Urothelium cell line (cell line): ENCODE results near the gene MED25.
A peak's percentile ranks its signal among the peaks of the same experiment; 100 is the strongest.

Experiments used
- DNase-seq: peaks from one replicate; pipeline ENCODE4 v3.0.0; 2011; ENCODE audit warnings: low spot score, mixed read lengths
- FAIRE-seq: peaks from 2 replicates; lab custom pipeline; 2011; peaks lifted over from hg19 to GRCh38; lab: Jason Lieb, UNC

Gene MED25

DNA sequence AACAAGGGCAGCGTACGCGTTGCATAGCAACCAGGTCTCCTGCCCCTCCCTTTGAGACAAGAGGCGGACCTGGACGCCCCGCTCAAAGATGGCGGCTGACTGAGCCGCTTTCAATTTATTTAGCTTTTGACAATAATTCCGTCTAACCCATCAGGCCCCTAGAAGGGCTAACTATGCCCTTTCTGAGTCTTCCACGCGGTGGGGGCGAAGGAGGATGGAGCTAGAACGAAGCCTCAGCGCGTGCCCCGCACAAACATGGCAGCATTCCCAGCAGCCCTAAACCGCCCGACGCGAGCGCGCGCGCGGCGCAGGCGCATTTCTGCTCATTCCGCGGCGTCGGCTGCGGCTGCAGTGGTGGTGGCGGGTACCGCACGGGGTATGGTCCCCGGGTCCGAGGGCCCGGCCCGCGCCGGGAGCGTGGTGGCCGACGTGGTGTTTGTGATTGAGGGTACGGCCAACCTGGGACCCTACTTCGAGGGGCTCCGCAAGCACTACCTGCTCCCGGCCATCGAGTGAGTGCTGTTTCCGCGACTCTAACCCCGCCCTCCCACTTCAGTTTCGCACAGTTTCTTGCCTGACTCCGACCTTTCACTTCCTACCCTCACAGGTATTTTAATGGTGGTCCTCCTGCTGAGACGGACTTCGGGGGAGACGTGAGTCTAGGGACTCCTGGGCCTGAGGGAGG is at the start of gene MED25:
TSS of gene MED25 (plus strand) at position 326 of the 685 bp plus-strand sequence. CDS start at position 379, 53 bp downstream.
- DNase-seq (peak; percentile 93), FAIRE-seq (no peak)

DNA sequence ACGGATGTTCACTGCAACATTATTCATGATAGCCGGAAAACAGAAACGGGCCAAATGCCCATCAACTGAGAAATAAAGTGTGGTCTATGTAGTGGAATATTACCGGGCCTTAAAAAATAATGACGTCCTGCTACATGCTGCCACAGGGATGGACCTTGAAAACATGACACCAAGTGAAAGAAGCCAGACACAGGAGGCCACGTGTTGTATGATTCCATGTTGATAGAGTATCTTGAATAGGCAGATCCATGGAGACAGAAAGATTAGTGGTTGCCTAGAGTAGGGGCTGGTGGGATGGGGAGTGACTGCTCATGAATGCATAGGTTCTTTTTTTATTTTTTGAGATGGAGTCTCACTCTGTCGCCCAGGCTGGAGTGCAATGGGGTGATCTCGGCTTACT is 47.6 kb upstream of the MED25 start:
- DNase-seq (no peak), FAIRE-seq (no peak)

DNA sequence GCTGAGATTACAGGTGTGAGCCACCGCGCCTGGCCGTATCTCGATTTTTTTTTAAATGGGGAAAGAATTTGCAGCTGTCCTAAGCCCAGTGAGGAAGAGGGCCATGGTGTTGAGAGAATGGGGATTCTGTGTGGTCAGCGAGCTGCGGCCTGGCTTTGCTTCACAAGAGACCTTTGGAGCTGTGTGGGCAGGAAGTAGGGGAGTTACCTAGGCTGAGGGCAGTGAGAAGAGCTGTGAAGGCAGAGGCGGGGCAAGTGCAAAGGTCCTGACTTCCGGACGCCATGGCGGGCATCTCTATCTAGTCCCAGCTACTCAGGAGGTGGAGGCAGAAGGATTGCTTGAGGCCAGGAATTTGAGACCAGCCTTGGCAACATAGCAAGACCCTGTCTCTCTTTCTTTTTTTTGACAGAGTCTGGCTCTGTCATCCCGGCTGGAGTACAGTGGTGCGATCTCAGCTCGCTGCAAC is 46.4 kb upstream of the MED25 start:
- no peak for DNase-seq
- FAIRE-seq = no peak

DNA sequence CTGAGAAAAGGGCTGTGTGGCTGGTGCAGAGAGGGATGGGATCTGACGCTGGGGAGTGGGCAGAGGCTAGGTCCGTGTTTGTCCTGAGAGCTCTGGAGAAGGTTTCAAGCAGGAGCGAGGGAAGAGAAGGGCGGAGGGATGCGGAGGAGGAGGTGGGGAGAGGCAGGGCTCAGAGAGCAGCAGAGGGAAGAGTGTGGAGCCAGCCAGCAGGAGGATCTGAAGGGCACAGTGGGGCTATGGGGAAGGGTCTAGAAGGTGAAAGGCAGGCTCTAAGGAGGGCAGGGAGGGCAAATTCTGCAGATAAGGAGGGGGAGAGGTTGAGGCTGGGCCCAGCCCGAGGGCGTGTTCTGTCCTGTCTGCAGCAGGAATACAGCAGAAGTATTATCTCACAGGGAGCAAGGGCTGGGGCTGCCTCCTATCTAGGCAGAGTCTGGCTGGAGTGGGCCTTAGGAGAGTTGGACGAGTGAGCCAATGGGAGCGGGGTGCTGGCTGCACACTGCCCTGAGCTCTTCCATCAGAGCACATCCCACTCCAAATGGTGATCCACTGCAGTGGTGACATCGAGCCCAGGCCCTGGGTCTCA is 45.1 kb upstream of the MED25 start:
- no peak for DNase-seq
- no peak for FAIRE-seq

DNA sequence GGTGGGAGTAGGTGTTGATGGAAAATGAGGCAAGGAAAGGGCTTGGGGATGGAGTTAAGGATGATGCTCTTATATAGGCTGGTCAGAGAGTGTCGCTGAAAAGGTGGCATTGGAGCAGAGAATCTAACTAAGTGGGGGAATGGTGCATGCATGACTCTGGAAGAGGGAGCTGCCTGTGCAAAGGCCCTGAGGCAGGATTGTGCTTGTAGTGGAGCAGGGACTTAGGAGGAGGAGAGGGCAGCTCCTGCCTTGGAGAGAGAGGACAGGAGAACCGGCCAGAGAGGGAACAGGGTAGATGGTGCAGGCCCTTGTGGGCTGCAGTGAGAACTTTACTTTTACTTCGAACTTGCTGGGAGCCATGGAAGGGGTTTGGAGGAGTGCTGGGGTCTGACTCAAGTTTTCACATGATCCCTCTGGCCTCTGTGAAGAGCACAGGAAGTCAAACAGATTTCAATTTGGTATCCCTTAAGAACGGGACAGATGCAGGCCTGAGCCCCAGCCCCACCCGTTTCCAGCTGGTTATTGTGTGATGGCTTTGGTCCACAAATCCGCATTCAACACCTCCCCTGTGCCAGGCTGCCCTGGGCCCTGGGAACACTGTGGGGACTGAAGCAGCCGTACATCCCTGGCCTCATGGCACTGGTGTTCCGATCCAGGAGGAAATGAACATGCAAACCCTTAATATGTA is 44.3 kb upstream of the MED25 start:
- FAIRE-seq = no peak
- no peak for DNase-seq

DNA sequence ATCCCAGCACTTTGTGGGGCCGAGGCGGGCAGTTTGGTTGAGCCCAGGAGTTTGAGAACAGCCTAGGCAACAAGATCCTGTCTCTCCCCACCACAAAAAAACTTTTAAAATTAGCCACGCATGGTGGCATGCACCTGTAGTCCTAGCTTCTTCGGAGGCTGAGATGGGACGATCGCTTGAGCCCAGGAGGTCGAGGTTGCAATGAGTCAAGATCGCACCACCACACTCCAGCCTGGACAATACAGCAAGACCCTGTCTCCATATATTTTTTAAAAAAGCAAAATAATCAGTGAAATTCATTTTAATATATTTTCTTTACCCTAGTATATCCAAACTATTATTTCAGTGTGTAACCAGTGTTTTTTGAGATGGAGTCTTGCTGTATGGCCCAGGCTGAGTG is 43.1 kb upstream of the MED25 start:
- no peak for FAIRE-seq
- DNase-seq = no peak

DNA sequence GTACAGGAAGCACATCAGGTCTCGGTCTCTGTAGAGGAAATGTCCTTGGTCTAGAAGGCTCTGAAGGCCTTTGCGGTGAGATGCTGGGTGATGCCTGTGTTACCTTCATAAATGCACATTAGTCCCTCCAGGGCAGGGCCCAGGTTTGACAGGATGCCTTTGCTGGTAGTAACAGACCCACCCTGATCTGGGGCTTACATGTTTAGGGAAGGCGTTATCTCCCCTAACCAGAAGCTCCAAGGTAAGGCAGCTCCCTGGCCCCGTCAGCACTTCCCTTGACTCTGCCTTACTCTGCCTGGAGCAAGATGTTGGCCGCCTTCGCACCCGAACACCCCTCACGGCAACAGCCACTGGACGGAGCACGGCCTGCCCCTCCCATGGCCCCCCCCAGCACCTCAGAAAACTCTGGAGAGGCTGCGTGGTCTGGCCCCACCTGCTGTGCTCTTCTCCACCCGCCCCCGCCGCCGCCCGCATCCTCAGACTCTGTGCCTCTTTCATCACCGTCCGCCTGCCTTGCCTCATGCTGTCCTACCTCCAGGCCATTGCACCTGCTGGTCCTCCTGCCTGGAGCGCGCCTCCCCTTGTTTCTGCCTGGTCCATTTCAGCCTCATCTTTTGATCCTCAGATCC is 42.2 kb upstream of the MED25 start:
- FAIRE-seq = no peak

DNA sequence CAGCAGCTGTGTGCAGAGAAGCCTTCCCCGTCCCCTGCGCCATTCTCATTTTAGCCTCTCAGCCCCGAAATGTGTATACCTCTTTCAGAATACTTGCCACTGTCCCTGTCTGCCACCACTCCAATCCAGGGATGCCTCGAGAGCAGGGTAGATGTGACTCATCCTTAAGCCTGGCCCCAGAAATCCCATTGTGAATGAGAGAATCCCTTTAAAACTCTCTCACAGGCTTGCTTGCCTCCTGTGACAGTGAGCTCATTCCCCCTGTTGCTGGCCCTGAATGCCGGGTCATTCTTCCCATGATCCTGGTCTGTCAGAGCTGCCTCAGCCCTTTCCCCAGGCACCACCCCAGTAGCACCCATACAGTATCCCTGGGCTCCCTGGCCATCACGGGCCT is 41.7 kb upstream of the MED25 start:
- DNase-seq (no peak), FAIRE-seq (no peak)

More for the DNA sequence above, 42.2 kb upstream of the MED25 start:
- DNase-seq = no peak

DNA sequence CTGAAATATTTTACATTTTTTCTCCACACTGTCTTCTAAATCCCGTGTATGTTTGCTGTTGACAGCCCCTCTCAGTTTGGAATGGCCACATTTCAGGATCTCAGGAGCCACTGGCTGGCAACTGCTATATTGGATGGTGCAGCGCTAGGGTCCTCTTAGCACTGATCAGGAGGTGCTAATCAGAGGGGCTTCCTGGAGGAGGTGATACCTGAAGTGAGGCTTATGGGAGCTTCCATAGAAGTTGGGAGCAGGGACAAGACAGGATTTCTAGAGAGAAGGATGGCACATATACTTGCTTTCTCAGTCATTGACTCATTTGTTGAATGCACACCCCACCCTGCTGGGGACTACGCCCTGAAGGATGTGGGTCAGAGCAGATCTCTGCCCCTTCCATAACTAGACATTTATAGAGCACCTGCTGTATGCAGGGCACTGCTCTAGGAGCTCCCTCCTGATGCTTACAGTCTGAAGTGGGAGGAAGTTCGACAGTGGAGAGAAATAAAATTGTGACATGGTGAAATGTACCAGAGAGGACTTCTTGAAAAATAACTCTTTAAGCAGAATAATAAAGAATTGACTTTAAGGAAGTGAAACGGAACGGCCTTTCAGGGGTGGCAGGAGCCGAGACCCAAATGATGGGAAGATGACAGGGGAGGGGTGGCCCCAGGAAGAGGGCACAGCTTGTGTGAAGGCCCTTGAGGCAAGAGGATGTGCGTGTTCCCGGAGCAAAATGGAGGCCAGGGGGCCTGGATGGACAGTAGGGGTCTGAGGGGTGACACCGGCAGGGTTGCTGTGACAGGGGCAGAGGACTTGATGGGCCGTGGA is 38.1 kb upstream of the MED25 start:
- DNase-seq = no peak
- no peak for FAIRE-seq

DNA sequence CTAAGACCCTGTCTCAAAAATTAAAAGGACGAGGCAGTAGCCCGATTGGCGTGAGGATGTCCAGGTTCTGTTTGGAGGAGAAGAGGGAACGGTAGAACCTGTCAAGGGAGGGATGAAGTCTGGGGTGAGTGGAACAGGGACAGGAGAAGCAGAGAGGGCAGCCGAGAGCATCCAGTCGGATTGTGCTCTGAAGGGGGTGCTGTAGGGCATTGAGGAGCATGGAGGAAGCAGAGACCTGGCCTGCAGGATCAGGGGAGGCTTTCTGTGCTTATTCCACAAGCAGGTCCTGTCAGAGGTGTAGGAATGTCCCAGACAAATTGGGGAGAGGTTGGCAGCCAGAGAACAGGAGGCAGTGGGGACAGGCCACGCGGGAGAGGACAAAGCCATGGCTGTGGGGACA is 37.2 kb upstream of the MED25 start:
- DNase-seq (no peak), FAIRE-seq (no peak)

DNA sequence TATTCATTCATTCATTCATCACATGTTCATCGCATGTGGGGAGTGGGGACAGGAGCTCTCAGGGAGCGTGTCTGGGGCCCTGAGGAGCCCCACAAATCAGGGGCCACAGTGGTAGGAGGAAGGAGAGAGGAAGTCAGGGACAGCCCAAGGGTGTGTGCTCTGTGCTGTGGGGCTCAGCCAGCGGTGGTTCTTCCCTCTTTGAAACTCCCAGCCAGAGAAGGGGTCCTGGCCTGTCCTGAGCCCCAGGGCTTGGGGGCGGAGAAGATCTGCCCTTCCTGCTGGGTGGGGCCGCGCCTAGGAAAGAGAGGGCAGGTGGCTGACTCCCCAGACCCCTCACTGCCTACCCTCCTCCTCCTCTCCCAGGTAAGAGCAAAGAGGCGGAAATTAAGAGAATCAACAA is 36.7 kb upstream of the MED25 start:
- DNase-seq = no peak
- FAIRE-seq = no peak

DNA sequence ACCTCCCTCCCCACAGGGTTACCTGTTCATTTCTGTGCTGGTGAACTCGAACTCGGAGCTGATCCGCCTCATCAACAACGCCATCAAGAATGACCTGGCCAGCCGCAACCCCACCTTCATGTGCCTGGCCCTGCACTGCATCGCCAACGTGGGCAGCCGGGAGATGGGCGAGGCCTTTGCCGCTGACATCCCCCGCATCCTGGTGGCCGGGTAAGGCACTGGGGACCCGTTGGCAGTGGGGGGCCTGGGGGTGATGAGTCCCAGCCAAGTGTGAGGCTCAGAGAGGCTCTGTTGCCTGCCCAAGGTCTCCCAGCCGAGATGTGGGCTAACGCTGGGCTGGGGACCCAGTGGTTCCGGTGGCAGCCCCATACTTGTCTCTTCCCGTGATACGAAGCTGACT is 35.6 kb upstream of the MED25 start:
- no peak for DNase-seq
- FAIRE-seq = no peak

DNA sequence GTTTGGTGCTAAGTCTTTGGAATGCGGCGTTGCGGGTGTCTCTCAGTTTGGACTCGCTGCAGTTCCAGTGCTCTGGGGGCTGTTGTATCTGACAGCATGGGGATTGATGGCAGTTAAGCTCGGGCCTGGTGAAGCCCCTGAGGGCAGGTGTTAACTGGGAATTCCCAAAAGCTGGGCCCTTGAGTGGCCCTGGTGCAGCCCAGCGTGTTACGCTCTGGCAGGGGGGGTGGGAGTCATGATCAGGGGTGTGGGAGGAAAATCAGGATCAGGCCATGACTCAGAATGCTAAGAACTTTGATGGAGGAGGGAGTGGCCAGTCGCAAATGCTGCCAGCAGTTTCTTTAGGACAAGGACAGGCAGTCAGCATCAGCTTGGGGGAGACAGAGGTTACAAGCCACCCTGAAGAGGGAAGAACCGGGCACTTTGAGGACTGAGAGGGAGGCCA is 31.7 kb upstream of the MED25 start:
- DNase-seq (peak; percentile 54), FAIRE-seq (no peak)

DNA sequence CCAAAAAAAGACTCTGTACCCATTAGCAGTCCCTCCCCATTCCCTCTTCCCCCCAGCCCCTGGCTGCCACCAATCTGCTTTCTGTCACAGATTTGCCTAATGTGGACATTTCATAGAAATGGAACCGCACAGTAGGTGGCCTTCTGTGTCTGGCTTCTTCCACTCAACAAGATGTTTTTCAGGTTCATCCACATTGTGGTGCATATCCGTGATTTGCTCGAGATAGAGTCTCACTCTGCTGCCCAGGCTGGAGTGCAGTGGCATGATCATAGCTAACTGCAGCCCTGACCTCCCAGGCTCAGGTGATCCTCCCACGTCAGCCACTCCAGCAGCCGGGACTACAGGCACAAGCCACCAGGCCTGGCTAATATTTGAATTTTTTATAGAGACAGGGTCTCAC is 30.3 kb upstream of the MED25 start:
- DNase-seq = no peak
- FAIRE-seq = no peak

DNA sequence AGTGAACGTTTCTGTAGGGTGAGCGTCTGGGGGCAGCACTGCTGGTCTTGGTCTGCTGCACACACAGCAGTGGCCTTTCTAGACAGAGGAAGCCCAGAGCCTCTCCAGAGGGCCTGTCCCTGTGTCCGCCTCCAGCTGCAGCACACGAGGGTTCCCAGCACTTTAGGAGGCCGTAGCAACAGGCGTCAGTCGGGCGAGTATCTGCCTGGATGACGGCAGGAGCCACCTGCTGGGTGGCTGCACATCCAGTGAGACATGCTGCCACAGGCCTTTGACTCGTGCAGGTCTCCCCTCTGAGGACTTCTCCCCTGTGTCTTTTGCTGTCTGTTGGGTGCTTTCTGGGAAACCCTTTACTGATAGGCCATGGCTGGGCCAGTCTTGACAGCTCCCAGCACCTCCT is 29.2 kb upstream of the MED25 start:
- no peak for DNase-seq
- no peak for FAIRE-seq

DNA sequence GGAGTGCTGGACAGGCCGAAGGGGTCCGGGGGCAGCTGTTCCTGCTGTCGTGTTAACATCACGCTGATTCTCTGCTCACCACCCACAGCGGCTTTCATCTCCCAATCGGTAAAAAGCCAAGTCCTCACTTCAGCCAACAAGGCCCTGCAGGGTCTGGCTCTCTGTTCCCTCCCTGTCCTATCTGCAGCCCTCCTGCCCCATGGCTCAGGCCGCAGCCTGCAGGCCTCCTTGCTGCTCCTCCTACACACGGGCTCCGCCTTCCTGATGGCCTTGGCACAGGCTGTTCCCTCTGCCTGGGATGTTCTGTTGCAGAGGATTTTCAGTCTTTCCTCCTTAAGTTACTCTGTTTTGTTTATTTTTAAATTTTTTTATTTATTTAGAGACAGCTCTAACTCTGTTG is 27.2 kb upstream of the MED25 start:
- DNase-seq (no peak), FAIRE-seq (no peak)

DNA sequence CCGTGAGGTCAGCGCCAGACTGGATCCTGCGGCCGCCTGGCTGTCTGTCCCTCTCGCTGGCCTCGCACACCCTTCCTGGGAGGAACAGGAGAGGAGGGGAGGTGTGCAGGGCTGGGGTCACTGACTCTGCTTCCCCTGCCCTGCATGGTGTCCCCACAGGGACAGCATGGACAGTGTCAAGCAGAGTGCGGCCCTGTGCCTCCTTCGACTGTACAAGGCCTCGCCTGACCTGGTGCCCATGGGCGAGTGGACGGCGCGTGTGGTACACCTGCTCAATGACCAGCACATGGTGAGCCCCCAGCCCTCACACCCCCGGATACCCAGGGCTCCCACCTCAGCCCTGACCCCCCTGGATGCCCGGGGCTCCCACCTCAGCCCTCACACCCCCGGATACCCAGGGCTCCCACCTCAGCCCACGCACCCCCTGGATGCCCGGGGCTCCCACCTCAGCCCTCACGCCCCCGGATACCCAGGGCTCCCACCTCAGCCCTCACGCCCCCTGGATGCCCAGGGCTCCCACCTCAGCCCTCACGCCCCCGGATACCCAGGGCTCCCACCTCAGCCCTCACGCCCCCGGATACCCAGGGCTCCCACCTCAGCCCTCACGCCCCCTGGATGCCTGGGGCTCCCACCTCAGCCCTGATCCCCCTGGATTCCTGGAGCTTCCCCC is 26.2 kb upstream of the MED25 start:
- DNase-seq = no peak
- FAIRE-seq = no peak

DNA sequence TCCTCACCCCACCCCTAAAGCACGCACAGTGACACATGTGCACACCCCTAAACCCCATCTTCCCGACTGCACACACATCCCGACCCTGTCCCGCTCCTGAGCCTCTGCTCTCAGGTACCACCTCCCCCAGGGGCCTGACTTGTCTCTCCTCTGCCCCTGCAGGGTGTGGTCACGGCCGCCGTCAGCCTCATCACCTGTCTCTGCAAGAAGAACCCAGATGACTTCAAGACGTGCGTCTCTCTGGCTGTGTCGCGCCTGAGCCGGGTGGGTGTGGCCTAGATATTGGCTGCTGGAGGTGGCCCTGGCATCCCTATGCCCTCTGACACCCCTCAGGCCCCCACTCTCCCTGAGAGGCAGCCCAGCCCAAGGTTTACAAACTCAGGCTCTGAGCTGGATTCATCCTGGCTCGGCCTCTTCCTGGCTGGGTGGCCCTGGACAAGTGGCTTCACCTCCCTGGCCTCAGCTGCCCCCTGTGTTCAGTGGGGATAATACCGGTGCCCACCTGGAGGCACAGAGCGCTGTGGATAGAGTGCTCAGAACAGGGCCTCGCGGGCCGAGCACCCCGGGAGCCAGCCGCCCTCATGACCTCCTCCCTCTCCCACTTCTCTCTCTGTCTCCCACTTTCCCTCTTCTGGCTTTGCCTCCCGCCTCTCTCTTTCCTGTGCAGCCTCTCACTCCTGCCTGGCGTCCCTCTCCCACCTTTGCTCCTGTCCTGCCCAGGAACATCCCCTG is 25.1 kb upstream of the MED25 start:
- FAIRE-seq (no peak), DNase-seq (no peak)

DNA sequence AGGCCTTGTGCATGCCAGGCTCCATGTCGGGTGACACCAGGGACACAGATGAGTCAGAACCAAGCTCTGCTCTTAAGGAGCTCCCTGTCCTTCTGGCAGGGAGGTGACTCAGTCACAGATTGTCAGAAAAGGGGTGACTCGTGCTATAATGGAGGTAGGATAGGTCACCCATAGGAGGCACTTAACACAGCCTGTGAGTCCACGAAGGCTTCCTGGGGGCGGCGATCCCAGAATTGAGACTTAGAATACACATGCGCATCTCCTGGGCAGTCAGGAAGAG is 24.6 kb upstream of the MED25 start:
- no peak for FAIRE-seq
- no peak for DNase-seq

DNA sequence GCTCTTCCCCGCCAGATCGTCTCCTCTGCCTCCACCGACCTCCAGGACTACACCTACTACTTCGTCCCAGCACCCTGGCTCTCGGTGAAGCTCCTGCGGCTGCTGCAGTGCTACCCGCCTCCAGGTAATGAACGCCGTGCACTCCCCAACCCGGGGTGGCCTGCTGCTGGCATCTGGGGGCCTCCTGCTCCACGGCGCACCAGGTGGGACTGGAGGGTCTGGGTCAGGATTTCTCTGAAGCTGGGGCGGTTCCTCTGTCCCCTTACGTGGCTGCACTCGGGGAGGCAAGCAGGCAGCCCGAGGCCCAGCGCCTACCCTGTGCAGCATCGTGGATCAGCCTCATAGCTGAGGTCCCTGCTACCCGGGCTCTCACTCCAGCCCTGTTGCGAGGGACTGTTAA is 22.5 kb upstream of the MED25 start:
- DNase-seq (no peak), FAIRE-seq (no peak)
